Stimulated activated CD4-positive, alpha-beta T cell treated with anti-CD3 and anti-CD28 coated beads, Interleukin-15, amount 100 ng/mL, for 1 hour (primary cell): ENCODE measurements around the gene OR8B3.

Experiments used
- DNase-seq, 2 donors: peaks; one replicate each; pipeline ENCODE4 v3.0.0-alpha.2; 2020; ENCODE audit warnings: low read depth in 1 of 2, low spot score in 1 of 2

OR8B3 gene

DNA sequence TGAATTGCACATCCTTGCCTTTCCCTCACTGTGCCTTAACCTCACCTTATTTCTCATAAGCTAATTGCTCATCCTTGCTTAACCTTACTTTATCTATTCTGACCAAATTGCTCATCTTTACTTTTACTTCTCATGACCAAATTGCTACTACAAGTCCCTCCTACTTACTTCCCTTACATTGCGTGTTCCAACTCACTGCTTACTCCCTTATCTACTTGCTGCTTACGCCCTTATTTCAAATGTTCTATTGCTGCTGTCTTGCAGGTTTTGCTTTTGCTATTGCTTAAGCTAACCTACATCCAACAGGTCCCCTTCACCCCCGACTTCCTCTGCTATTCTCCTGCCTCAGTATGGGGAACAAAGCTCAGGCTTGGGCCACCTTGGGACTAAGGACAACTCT, 22.5 kb downstream of the OR8B3 start:
- no peak for DNase-seq

- DNase-seq = no peak
These were observed 39.3 kb downstream of the OR8B3 start for GRCh38 chr11:124359566-124359965.

DNA sequence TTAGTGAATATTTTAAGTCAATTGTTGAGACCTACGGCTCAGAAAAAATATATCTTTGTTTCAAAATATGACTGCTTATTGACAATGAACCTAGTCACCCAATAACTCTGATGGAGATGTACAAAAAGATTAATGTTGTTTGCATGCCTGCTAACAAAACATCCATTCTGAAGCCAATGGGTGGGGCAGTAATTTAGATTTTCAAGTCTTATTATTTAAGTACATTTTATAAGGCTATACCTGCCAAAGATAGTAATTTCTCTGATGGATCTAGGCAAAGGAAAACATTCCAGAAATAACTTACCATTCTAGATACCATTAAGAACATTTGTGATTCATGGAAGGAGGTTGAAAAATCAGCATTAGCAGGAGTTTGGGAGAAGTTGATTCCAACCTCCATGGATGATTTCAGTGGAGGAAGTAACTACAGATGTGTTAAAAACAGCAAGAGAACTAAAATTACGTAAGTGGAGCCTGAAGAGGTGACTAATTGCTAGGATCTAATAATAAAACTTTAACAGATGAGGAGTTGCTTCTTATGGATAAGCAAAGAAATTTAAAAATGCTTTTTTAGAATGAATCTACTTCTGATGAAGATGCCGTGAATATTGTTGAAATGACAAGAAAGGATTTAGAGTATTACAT, 52.4 kb downstream of the OR8B3 start:
- DNase-seq = no peak
